Body of pancreas (tissue), 4 donors: Measurements from ENCODE around the gene PPOX. TPM values are rescaled to one million over a fixed set of nuclear protein-coding genes. Genes with fewer than 3 reads are reported as not detected.

Experiments
- ATAC-seq: fragments of 150-250 bp; one replicate; pipeline ENCODE4 v1.9.1; 2016
- DNase-seq, 4 donors: peaks; one replicate each; pipeline ENCODE4 v3.0.0-alpha.2; 2019
- H3K27ac ChIP-seq, 4 donors: fragments of 200-600 bp; sonication (generic); 1 replicate in 3 of 4; 2 replicates in 1 of 4; pipeline versions ENCODE4 v1.5.1 to v1.6.1; 2016 to 2019; ENCODE audit warnings: mild to moderate bottlenecking in 1 of 4, mixed read lengths in 1 of 4, moderate library complexity in 1 of 4
- H3K27me3 ChIP-seq, 2 donors: fragments of 200-600 bp; sonication (generic); one replicate each; pipeline ENCODE4 v1.6.0; 2016; ENCODE audit warnings: mild to moderate bottlenecking in 1 of 2
- H3K36me3 ChIP-seq, 2 donors: fragments of 200-600 bp; sonication (generic); replicated peaks in 1 of 2; 2 replicates each; pipeline ENCODE4 v1.5.1; 2016; ENCODE audit warnings: low read depth in 2 of 2; ENCODE audit not compliant: insufficient read depth in 1 of 2
- H3K4me1 ChIP-seq: fragments of 200-600 bp; sonication (generic); one replicate; pipeline ENCODE4 v1.6.0; 2016
- H3K4me3 ChIP-seq, 2 donors: fragments of 200-600 bp; sonication (generic); 1 replicate in 1 of 2; 2 replicates in 1 of 2; pipeline ENCODE4 v1.5.1; 2016 to 2019
- H3K9me3 ChIP-seq, 3 donors: fragments of 200-600 bp; sonication (generic); 1 replicate in 2 of 3; 2 replicates in 1 of 3; pipeline ENCODE4 v1.5.1; 2016
- CTCF ChIP-seq, 7 experiments: fragments of 450-650 bp in 4 of 7; fragments of 200-600 bp in 3 of 7; sonication (generic) in 3 of 7; IDR thresholded peaks; one replicate each; pipeline ENCODE4 v1.5.1; 2016 to 2019; ENCODE audit warnings: antibody characterized with exemption in 7 of 7
- POLR2A ChIP-seq, 3 donors: fragments of 450-650 bp; IDR thresholded peaks; one replicate each; pipeline ENCODE4 v1.6.1; 2016; ENCODE audit warnings: antibody characterized with exemption in 3 of 3, mild to moderate bottlenecking in 2 of 3
- WGBS, 2 donors: methylation state at CpG; one replicate each; pipeline ENCODE4 v1.1.5; 2017; 5-methylcytosine and 5-hydroxymethylcytosine counted together
- intact Hi-C: fragments of 100-400 bp; cut with DNase I; formaldehyde crosslinking; loops from one replicate; pipeline ENCODE4 v1.15.1; 2023
- total RNA-seq, 2 donors: library from RNA; depleted of rRNA; stranded (reverse); fragments of >200 nt; gene quantifications; one replicate each; pipeline ENCODE4 v1.1.0, GENCODE V29; 2016

The PPOX gene
- total RNA-seq, 2 donors from 2014 or later, result 16.2 to 18.9 TPM

GRCh38 chr1:161215076-161215475, 48.9 kb downstream of the PPOX start, which contains the start of gene FCER1G:
TSS of gene FCER1G (plus strand) at chr1:161215295. CDS start at chr1:161215322, 27 bp downstream.
- H3K4me3 ChIP-seq, result no peak within 1 kb of the TSS

GRCh38 chr1:161216945-161217712, 50.9 kb downstream of the PPOX start:
- peak; percentile 49 for ATAC-seq
- TF ChIP-seq CTCF (IDR thresholded peaks at IDR 0.05) (no peak), POLR2A (IDR thresholded peaks at IDR 0.05) (peak in 1 of 3 donors; percentile 66)

More at GRCh38 chr1:161215076-161215475, 48.9 kb downstream of the PPOX start, which contains the start of gene FCER1G:
- no peaks in the 10 kb centered on the region for H3K9me3 ChIP-seq
- 60 to 85% methylated on average over 10 of the region's 10 CpGs for WGBS, 2 donors
- H3K27ac ChIP-seq, result peak within 1 kb of the TSS in 1 of 4 donors; percentile 78
- H3K27me3 ChIP-seq, result no peaks in the 10 kb centered on the region
- peaks cover 8 to 40% of the 10 kb centered on the region in 2 donors for H3K36me3 ChIP-seq
- peak in 1 of 4 donors; percentile 70 for DNase-seq
- intact Hi-C loops, result no loop called here
- no peak for ATAC-seq
- TF ChIP-seq POLR2A (IDR thresholded peaks at IDR 0.05) (peak in 2 of 3 donors; percentile 26 to 70), CTCF (IDR thresholded peaks at IDR 0.05) (no peak)
- no peaks in the 10 kb centered on the region for H3K4me1 ChIP-seq

GRCh38 chr1:161217831-161218230, 51.6 kb downstream of the PPOX start:
- H3K27ac ChIP-seq, result peak overlapping the region in 1 of 4 donors; percentile 78
- ATAC-seq (no peak), DNase-seq (no peak)
- peaks cover 3 to 18% of the 10 kb centered on the region in 2 donors for H3K36me3 ChIP-seq
- no peaks in the 10 kb centered on the region for H3K4me1 ChIP-seq
- TF ChIP-seq POLR2A (IDR thresholded peaks at IDR 0.05), result no peak
- no peak for TF ChIP-seq CTCF (IDR thresholded peaks at IDR 0.05)
- H3K27me3 ChIP-seq, result no peaks in the 10 kb centered on the region
- intact Hi-C loops, result no loop called here
- WGBS, 2 donors, result 47 to 56% methylated on average over 5 to 6 of the region's 6 CpGs
- H3K9me3 ChIP-seq, result no peaks in the 10 kb centered on the region
- no peak overlapping the region for H3K4me3 ChIP-seq

More at GRCh38 chr1:161216945-161217712, 50.9 kb downstream of the PPOX start:
- Histone ChIP-seq H3K27me3 (no peaks in the 10 kb centered on the region), H3K4me1 (no peaks in the 10 kb centered on the region), H3K9me3 (no peaks in the 10 kb centered on the region), H3K27ac (peak overlapping the region in 2 of 4 donors; percentile 54 to 78), H3K4me3 (no peak overlapping the region), H3K36me3 (peaks cover 8 to 21% of the 10 kb centered on the region in 2 donors)
- 34 to 49% methylated on average over 7 of the region's 7 CpGs for WGBS, 2 donors
- intact Hi-C loops, result no loop called here
- peak in 1 of 4 donors; percentile 60 for DNase-seq

- Histone ChIP-seq H3K4me1 (no peaks in the 10 kb centered on the region), H3K4me3 (no peak overlapping the region), H3K36me3 (peaks cover 0 to 12% of the 10 kb centered on the region in 2 donors), H3K27ac (no peak overlapping the region), H3K27me3 (no peaks in the 10 kb centered on the region), H3K9me3 (no peaks in the 10 kb centered on the region)
- WGBS, 2 donors, result 55 to 66% methylated on average over 7 to 8 of the region's 8 CpGs
- DNase-seq (no peak), ATAC-seq (no peak)
- intact Hi-C loops, result no loop called here
- no peak for TF ChIP-seq CTCF (IDR thresholded peaks at IDR 0.05)
- TF ChIP-seq POLR2A (IDR thresholded peaks at IDR 0.05), result no peak
Measured at GRCh38 chr1:161218301-161219077, 52.3 kb downstream of the PPOX start.
